ENCODE results near the gene SLC26A8.

The SLC26A8 gene

GRCh38 chr6:35907750-35908149, 116.7 kb downstream of the SLC26A8 start:
- Histone ChIP-seq H3K9me3 (replicated peaks in 1 of 11) (peaks cover 48 to 62% (median 54%) of the 10 kb centered on the region in 11 experiments), H3K4me3 (no peak overlapping the region), H3K9ac (no peak overlapping the region), H3K36me3 (peaks cover 63 to 100% (median 98%) of the 10 kb centered on the region in 11 experiments), H3K4me1 (no peaks in the 10 kb centered on the region), H3K27me3 (no peaks in the 10 kb centered on the region), H3K4me2 (no peak overlapping the region), H4K20me1 (peaks cover 0 to 41% (median 13%) of the 10 kb centered on the region in 11 experiments; a peak in 9 of 22 replicates), H3K27ac (no peak overlapping the region)
- no peak for TF ChIP-seq Cebpa-rat (IDR thresholded peaks at IDR 0.05)

GRCh38 chr6:35906499-35906846, 118.0 kb downstream of the SLC26A8 start:
- Histone ChIP-seq H3K36me3 (peaks cover 60 to 100% (median 98%) of the 10 kb centered on the region in 11 experiments), H3K4me3 (no peak overlapping the region), H4K20me1 (peaks cover 0 to 50% (median 19%) of the 10 kb centered on the region in 11 experiments; a peak in 10 of 22 replicates), H3K4me2 (no peak overlapping the region), H3K9me3 (replicated peaks in 1 of 11) (peaks cover 36 to 50% (median 41%) of the 10 kb centered on the region in 11 experiments), H3K9ac (no peak overlapping the region), H3K27ac (no peak overlapping the region), H3K27me3 (no peaks in the 10 kb centered on the region), H3K4me1 (no peaks in the 10 kb centered on the region)
- no peak for TF ChIP-seq Cebpa-rat (IDR thresholded peaks at IDR 0.05)

GRCh38 chr6:35905841-35906498, 118.5 kb downstream of the SLC26A8 start:
- no peak overlapping the region for H3K4me2 ChIP-seq
- peaks cover 56 to 100% (median 98%) of the 10 kb centered on the region in 11 experiments for H3K36me3 ChIP-seq
- peaks cover 0 to 50% (median 19%) of the 10 kb centered on the region in 11 experiments; a peak in 10 of 22 replicates for H4K20me1 ChIP-seq
- H3K4me3 ChIP-seq = no peak overlapping the region
- no peak overlapping the region for H3K27ac ChIP-seq
- no peak overlapping the region for H3K9ac ChIP-seq
- peaks cover 30 to 45% (median 36%) of the 10 kb centered on the region in 11 experiments for H3K9me3 ChIP-seq (replicated peaks in 1 of 11)
- H3K27me3 ChIP-seq = no peaks in the 10 kb centered on the region
- no peak for TF ChIP-seq Cebpa-rat (IDR thresholded peaks at IDR 0.05)
- no peaks in the 10 kb centered on the region for H3K4me1 ChIP-seq

GRCh38 chr6:35905141-35905785, 119.2 kb downstream of the SLC26A8 start:
- H3K27me3 ChIP-seq = no peaks in the 10 kb centered on the region
- H3K9me3 ChIP-seq (replicated peaks in 1 of 11) = peaks cover 23 to 43% (median 32%) of the 10 kb centered on the region in 11 experiments
- H3K36me3 ChIP-seq = peaks cover 56 to 100% (median 98%) of the 10 kb centered on the region in 11 experiments
- H3K4me3 ChIP-seq = no peak overlapping the region
- H3K4me1 ChIP-seq = no peaks in the 10 kb centered on the region
- no peak overlapping the region for H3K9ac ChIP-seq
- TF ChIP-seq Cebpa-rat (IDR thresholded peaks at IDR 0.05) = no peak
- no peak overlapping the region for H3K27ac ChIP-seq
- no peak overlapping the region for H3K4me2 ChIP-seq
- H4K20me1 ChIP-seq = peaks cover 0 to 52% (median 19%) of the 10 kb centered on the region in 11 experiments; a peak in 10 of 22 replicates

GRCh38 chr6:35903679-35904078, 120.8 kb downstream of the SLC26A8 start:
- Histone ChIP-seq H3K36me3 (peaks cover 51 to 100% (median 98%) of the 10 kb centered on the region in 11 experiments), H3K4me3 (no peak overlapping the region), H3K9me3 (replicated peaks in 1 of 11) (peaks cover 14 to 43% (median 30%) of the 10 kb centered on the region in 11 experiments), H3K4me2 (no peak overlapping the region), H3K27ac (no peak overlapping the region), H3K4me1 (no peaks in the 10 kb centered on the region), H3K27me3 (no peaks in the 10 kb centered on the region), H3K9ac (no peak overlapping the region), H4K20me1 (peaks cover 0 to 64% (median 21%) of the 10 kb centered on the region in 11 experiments; a peak in 10 of 22 replicates)
- no peak for TF ChIP-seq Cebpa-rat (IDR thresholded peaks at IDR 0.05)

GRCh38 chr6:35900448-35900847, 124.0 kb downstream of the SLC26A8 start:
- Histone ChIP-seq H4K20me1 (peaks cover 0 to 81% (median 38%) of the 10 kb centered on the region in 11 experiments; a peak in 12 of 22 replicates), H3K9me3 (replicated peaks in 1 of 11) (peaks cover 6 to 50% (median 31%) of the 10 kb centered on the region in 11 experiments; a peak in 19 of 22 replicates), H3K36me3 (peaks cover 69 to 100% (median 99%) of the 10 kb centered on the region in 11 experiments)

GRCh38 chr6:35898003-35898402, 126.4 kb downstream of the SLC26A8 start:
- Histone ChIP-seq H3K4me3 (no peak overlapping the region), H3K4me2 (no peak overlapping the region), H3K27me3 (no peaks in the 10 kb centered on the region), H3K9ac (no peak overlapping the region), H3K27ac (no peak overlapping the region), H4K20me1 (peaks cover 0 to 84% (median 51%) of the 10 kb centered on the region in 11 experiments; a peak in 18 of 22 replicates), H3K9me3 (replicated peaks in 1 of 11) (peaks cover 6 to 50% (median 31%) of the 10 kb centered on the region in 11 experiments; a peak in 19 of 22 replicates), H3K4me1 (peaks cover 8 to 21% (median 11%) of the 10 kb centered on the region in 10 experiments; a peak in 18 of 20 replicates), H3K36me3 (peaks cover 54 to 91% (median 77%) of the 10 kb centered on the region in 11 experiments)
- no peak for TF ChIP-seq Cebpa-rat (IDR thresholded peaks at IDR 0.05)

More at GRCh38 chr6:35900448-35900847, 124.0 kb downstream of the SLC26A8 start:
- no peak overlapping the region for H3K27ac ChIP-seq
- H3K4me2 ChIP-seq = no peak overlapping the region
- H3K4me3 ChIP-seq = no peak overlapping the region
- no peak for TF ChIP-seq Cebpa-rat (IDR thresholded peaks at IDR 0.05)
- H3K4me1 ChIP-seq = peaks cover 0 to 6% (median 0%) of the 10 kb centered on the region in 10 experiments; a peak in 2 of 20 replicates
- no peaks in the 10 kb centered on the region for H3K27me3 ChIP-seq
- no peak overlapping the region for H3K9ac ChIP-seq

- Histone ChIP-seq H3K4me1 (peaks cover 9 to 21% (median 13%) of the 10 kb centered on the region in 10 experiments; a peak in 18 of 20 replicates), H3K4me3 (no peak overlapping the region), H3K9ac (no peak overlapping the region), H3K4me2 (no peak overlapping the region), H4K20me1 (peaks cover 0 to 84% (median 56%) of the 10 kb centered on the region in 11 experiments; a peak in 18 of 22 replicates), H3K27ac (no peak overlapping the region), H3K36me3 (peaks cover 49 to 90% (median 72%) of the 10 kb centered on the region in 11 experiments), H3K27me3 (no peaks in the 10 kb centered on the region), H3K9me3 (replicated peaks in 1 of 11) (peaks cover 6 to 50% (median 31%) of the 10 kb centered on the region in 11 experiments; a peak in 19 of 22 replicates)
- TF ChIP-seq Cebpa-rat (IDR thresholded peaks at IDR 0.05) = no peak
These were observed 127.0 kb downstream of the SLC26A8 start for GRCh38 chr6:35897486-35897885.

- Histone ChIP-seq H3K9me3 (replicated peaks in 1 of 11) (peaks cover 6 to 50% (median 31%) of the 10 kb centered on the region in 11 experiments; a peak in 19 of 22 replicates), H3K4me3 (no peak overlapping the region), H3K27ac (no peak overlapping the region), H3K4me1 (peaks cover 9 to 21% (median 13%) of the 10 kb centered on the region in 10 experiments; a peak in 18 of 20 replicates), H3K9ac (no peak overlapping the region), H3K27me3 (no peaks in the 10 kb centered on the region), H4K20me1 (peaks cover 0 to 84% (median 60%) of the 10 kb centered on the region in 11 experiments; a peak in 18 of 22 replicates), H3K4me2 (no peak overlapping the region), H3K36me3 (peaks cover 44 to 90% (median 72%) of the 10 kb centered on the region in 11 experiments)
- TF ChIP-seq Cebpa-rat (IDR thresholded peaks at IDR 0.05) = no peak
These were observed 127.4 kb downstream of the SLC26A8 start for GRCh38 chr6:35897036-35897435.
